ENCODE measurements around the gene CTRB2.

DNA sequence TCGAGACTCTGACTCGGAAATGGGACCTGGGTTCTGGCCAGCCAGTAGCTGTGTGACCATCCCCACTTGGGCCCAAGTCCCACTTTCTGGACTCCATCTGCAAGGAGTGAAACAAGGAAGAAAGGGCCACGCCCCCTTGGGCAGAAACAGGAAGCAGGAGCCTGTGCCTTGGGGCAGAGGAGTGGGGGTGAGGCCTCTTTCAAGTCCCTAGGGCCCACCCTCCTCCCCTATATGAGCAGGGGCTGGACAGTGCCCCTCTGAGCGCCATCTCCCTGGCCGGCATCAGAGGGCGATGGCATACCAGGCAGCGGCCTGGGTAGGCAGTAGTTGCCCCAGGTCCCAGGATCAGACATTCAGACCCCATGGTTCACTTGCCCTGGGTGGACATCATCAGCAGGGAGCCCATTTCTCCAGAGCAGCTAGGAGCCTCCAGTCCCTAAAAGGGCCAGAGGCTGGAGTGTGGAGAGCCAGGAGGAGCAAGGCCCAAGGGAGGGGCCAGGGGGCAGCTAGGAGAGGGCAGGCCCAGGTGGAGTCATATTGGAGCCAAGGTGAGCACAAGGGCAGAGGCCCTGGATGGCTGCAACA lies 37.4 kb upstream of the CTRB2 start:
- TF ChIP-seq, protein P1, sequence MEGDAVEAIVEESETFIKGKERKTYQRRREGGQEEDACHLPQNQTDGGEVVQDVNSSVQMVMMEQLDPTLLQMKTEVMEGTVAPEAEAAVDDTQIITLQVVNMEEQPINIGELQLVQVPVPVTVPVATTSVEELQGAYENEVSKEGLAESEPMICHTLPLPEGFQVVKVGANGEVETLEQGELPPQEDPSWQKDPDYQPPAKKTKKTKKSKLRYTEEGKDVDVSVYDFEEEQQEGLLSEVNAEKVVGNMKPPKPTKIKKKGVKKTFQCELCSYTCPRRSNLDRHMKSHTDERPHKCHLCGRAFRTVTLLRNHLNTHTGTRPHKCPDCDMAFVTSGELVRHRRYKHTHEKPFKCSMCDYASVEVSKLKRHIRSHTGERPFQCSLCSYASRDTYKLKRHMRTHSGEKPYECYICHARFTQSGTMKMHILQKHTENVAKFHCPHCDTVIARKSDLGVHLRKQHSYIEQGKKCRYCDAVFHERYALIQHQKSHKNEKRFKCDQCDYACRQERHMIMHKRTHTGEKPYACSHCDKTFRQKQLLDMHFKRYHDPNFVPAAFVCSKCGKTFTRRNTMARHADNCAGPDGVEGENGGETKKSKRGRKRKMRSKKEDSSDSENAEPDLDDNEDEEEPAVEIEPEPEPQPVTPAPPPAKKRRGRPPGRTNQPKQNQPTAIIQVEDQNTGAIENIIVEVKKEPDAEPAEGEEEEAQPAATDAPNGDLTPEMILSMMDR (IDR thresholded peaks at IDR 0.05): no peak
- no peak for TF ChIP-seq SMAD3 (CRISPR knock-in tag; IDR thresholded peaks at IDR 0.05; ENCODE audit: borderline replicate concordance)
- no peak for TF ChIP-seq ZNF396 (CRISPR knock-in tag; IDR thresholded peaks at IDR 0.05; ENCODE audit: borderline replicate concordance)
- TF ChIP-seq ELF4 (CRISPR knock-in tag; IDR thresholded peaks at IDR 0.05; ENCODE audit: low read depth): no peak
- no peak for TF ChIP-seq ZNF138 (CRISPR knock-in tag; conservative IDR thresholded peaks at IDR 0.05)
- TF ChIP-seq, protein P2, sequence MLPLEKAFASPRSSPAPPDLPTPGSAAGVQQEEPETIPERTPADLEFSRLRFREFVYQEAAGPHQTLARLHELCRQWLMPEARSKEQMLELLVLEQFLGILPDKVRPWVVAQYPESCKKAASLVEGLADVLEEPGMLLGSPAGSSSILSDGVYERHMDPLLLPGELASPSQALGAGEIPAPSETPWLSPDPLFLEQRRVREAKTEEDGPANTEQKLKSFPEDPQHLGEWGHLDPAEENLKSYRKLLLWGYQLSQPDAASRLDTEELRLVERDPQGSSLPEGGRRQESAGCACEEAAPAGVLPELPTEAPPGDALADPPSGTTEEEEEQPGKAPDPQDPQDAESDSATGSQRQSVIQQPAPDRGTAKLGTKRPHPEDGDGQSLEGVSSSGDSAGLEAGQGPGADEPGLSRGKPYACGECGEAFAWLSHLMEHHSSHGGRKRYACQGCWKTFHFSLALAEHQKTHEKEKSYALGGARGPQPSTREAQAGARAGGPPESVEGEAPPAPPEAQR (CRISPR knock-in tag; IDR thresholded peaks at IDR 0.05): no peak
- no peak for TF ChIP-seq TEAD4 (CRISPR knock-in tag; IDR thresholded peaks at IDR 0.05)

Measured in WTC11 (cell line).